Measurements from ENCODE around the gene CSNK1G1.

CSNK1G1 gene

GRCh38 chr15:64232400-64232799, 123.6 kb downstream of the CSNK1G1 start:
- Histone ChIP-seq H3K4me2 (ENCODE audit: low read length) (no peak overlapping the region), H3K4me1 (ENCODE audit: insufficient read depth, low read length, severe bottlenecking) (no peaks in the 10 kb centered on the region), H3F3A (ENCODE audit: insufficient read depth, low read length) (no peaks in the 10 kb centered on the region), H3K9me2 (ENCODE audit: low read depth, low read length) (no peaks in the 10 kb centered on the region), H3K27ac (ENCODE audit: low read depth, low read length, poor library complexity, severe bottlenecking) (no peak overlapping the region), H3K9ac (ENCODE audit: low read length) (no peak overlapping the region), H3K79me2 (ENCODE audit: insufficient read depth, low read length) (no peaks in the 10 kb centered on the region), H3K27me3 (ENCODE audit: insufficient read depth, low read length) (no peaks in the 10 kb centered on the region), H3K9me3 (ENCODE audit: low read length) (no peaks in the 10 kb centered on the region), H4K20me1 (ENCODE audit: insufficient read depth, low read length) (no peaks in the 10 kb centered on the region), H3K4me3 (ENCODE audit: low read depth, low read length, poor library complexity, severe bottlenecking) (no peak overlapping the region), H2AFZ (ENCODE audit: low read length) (no peak overlapping the region), H3K36me3 (ENCODE audit: insufficient read depth, low read length) (no peaks in the 10 kb centered on the region)
- TF ChIP-seq EZH2 (IDR thresholded peaks at IDR 0.05; ENCODE audit: borderline replicate concordance, low read length), result no peak
- TF ChIP-seq CTCF (IDR thresholded peaks at IDR 0.05; ENCODE audit: low read length), result no peak

- no peak overlapping the region for H3K9ac ChIP-seq (ENCODE audit: low read length)
- no peak overlapping the region for H3K27ac ChIP-seq (ENCODE audit: low read depth, low read length, poor library complexity, severe bottlenecking)
- no peaks in the 10 kb centered on the region for H3K79me2 ChIP-seq (ENCODE audit: insufficient read depth, low read length)
- no peaks in the 10 kb centered on the region for H3K9me2 ChIP-seq (ENCODE audit: low read depth, low read length)
- no peaks in the 10 kb centered on the region for H3K9me3 ChIP-seq (ENCODE audit: low read length)
- H3F3A ChIP-seq (ENCODE audit: insufficient read depth, low read length), result no peaks in the 10 kb centered on the region
- no peaks in the 10 kb centered on the region for H3K4me1 ChIP-seq (ENCODE audit: insufficient read depth, low read length, severe bottlenecking)
- no peaks in the 10 kb centered on the region for H4K20me1 ChIP-seq (ENCODE audit: insufficient read depth, low read length)
- TF ChIP-seq EZH2 (IDR thresholded peaks at IDR 0.05; ENCODE audit: borderline replicate concordance, low read length), result no peak
- no peak for TF ChIP-seq CTCF (IDR thresholded peaks at IDR 0.05; ENCODE audit: low read length)
- no peak overlapping the region for H3K4me3 ChIP-seq (ENCODE audit: low read depth, low read length, poor library complexity, severe bottlenecking)
- H3K4me2 ChIP-seq (ENCODE audit: low read length), result no peak overlapping the region
- peaks cover 5% of the 10 kb centered on the region for H3K36me3 ChIP-seq (ENCODE audit: insufficient read depth, low read length)
- no peaks in the 10 kb centered on the region for H3K27me3 ChIP-seq (ENCODE audit: insufficient read depth, low read length)
- H2AFZ ChIP-seq (ENCODE audit: low read length), result no peak overlapping the region
These were observed 126.7 kb downstream of the CSNK1G1 start for GRCh38 chr15:64229129-64229724.

GRCh38 chr15:64225804-64226203, 130.2 kb downstream of the CSNK1G1 start:
- no peak for TF ChIP-seq EZH2 (IDR thresholded peaks at IDR 0.05; ENCODE audit: borderline replicate concordance, low read length)
- no peak for TF ChIP-seq CTCF (IDR thresholded peaks at IDR 0.05; ENCODE audit: low read length)
- peaks cover 5% of the 10 kb centered on the region for H3K36me3 ChIP-seq (ENCODE audit: insufficient read depth, low read length)
- no peaks in the 10 kb centered on the region for H3K27me3 ChIP-seq (ENCODE audit: insufficient read depth, low read length)
- H2AFZ ChIP-seq (ENCODE audit: low read length), result no peak overlapping the region
- no peaks in the 10 kb centered on the region for H4K20me1 ChIP-seq (ENCODE audit: insufficient read depth, low read length)
- H3K4me1 ChIP-seq (ENCODE audit: insufficient read depth, low read length, severe bottlenecking), result no peaks in the 10 kb centered on the region
- no peaks in the 10 kb centered on the region for H3K9me3 ChIP-seq (ENCODE audit: low read length)
- H3K4me2 ChIP-seq (ENCODE audit: low read length), result no peak overlapping the region
- no peaks in the 10 kb centered on the region for H3F3A ChIP-seq (ENCODE audit: insufficient read depth, low read length)
- H3K9ac ChIP-seq (ENCODE audit: low read length), result no peak overlapping the region
- H3K79me2 ChIP-seq (ENCODE audit: insufficient read depth, low read length), result no peaks in the 10 kb centered on the region
- no peaks in the 10 kb centered on the region for H3K9me2 ChIP-seq (ENCODE audit: low read depth, low read length)
- no peak overlapping the region for H3K4me3 ChIP-seq (ENCODE audit: low read depth, low read length, poor library complexity, severe bottlenecking)
- H3K27ac ChIP-seq (ENCODE audit: low read depth, low read length, poor library complexity, severe bottlenecking), result no peak overlapping the region

All from OCI-LY1 (cell line).